ENCODE results near the gene MDC1. TPM values are rescaled to one million over a fixed set of nuclear protein-coding genes. Genes with fewer than 3 reads are reported as not detected.
A peak's percentile ranks its signal among the peaks of the same experiment; 100 is the strongest.
"Not testable (repeated sequence)": the region's sequence is repeated elsewhere in the genome, so short reads cannot be mapped to it uniquely, and the experiment has no call there.

Gene MDC1
- total RNA-seq, 1 donor from 2014 or later: 15.7 TPM

GRCh38 chr6:30679765-30680535, 37.1 kb downstream of the MDC1 start:
- no peak for ATAC-seq

GRCh38 chr6:30678964-30679726, 37.9 kb downstream of the MDC1 start:
- peak; percentile 76 for ATAC-seq

GRCh38 chr6:30676660-30677285, 40.3 kb downstream of the MDC1 start:
- ATAC-seq: no peak

- peak; percentile 88 for ATAC-seq
Observed at GRCh38 chr6:30672445-30673253, 44.4 kb downstream of the MDC1 start, which contains the start of gene DHX16. DHX16 (minus strand) TSS chr6:30673006; CDS start chr6:30672841, 165 bp downstream.

GRCh38 chr6:30670760-30671527, 46.1 kb downstream of the MDC1 start:
- no peak for ATAC-seq

- not testable (repeated sequence) for ATAC-seq
Observed at GRCh38 chr6:30666300-30666699, 50.8 kb downstream of the MDC1 start.

- peak; percentile 21 for ATAC-seq
Observed at GRCh38 chr6:30664994-30665767, 51.9 kb downstream of the MDC1 start.

- ATAC-seq: not testable (repeated sequence)
Observed at GRCh38 chr6:30657922-30658321, 59.2 kb downstream of the MDC1 start.

- ATAC-seq: no peak
Observed at GRCh38 chr6:30657454-30657853, 59.6 kb downstream of the MDC1 start.

- no peak for ATAC-seq
Observed at GRCh38 chr6:30656513-30656912, 60.6 kb downstream of the MDC1 start.

GRCh38 chr6:30655743-30656094, 61.4 kb downstream of the MDC1 start:
- ATAC-seq: no peak

GRCh38 chr6:30654798-30655742, 62.0 kb downstream of the MDC1 start:
- no peak for ATAC-seq

GRCh38 chr6:30651143-30651542, 65.9 kb downstream of the MDC1 start:
- no peak for ATAC-seq

Other genes with a start within 250 kb of the MDC1 start
- gene HLA-E, start 227.8 kb downstream of the MDC1 start, total RNA-seq: 190 TPM
- gene GNL1, start 160.8 kb downstream of the MDC1 start, total RNA-seq: 32.5 TPM
- gene PRR3, start 160.0 kb downstream of the MDC1 start, total RNA-seq: 3.5 TPM
- 27.1 TPM for gene ABCF1, start 145.8 kb downstream of the MDC1 start, total RNA-seq
- gene PPP1R10, start 100.0 kb downstream of the MDC1 start, total RNA-seq: 30.0 TPM
- gene MRPS18B, start 99.4 kb downstream of the MDC1 start, total RNA-seq: 48.2 TPM
- 4.6 TPM for gene ATAT1, start 90.4 kb downstream of the MDC1 start, total RNA-seq
- 10.0 TPM for gene C6orf136, start 70.1 kb downstream of the MDC1 start, total RNA-seq
- 17.8 TPM for gene DHX16, start 44.3 kb downstream of the MDC1 start, total RNA-seq
- 22.9 TPM for gene PPP1R18, start 30.6 kb downstream of the MDC1 start, total RNA-seq
- gene NRM, start 26.3 kb downstream of the MDC1 start, total RNA-seq: 12.7 TPM
- gene TUBB, start 3.1 kb upstream of the MDC1 start, total RNA-seq: 327 TPM
- 75.0 TPM for gene FLOT1, start 25.4 kb upstream of the MDC1 start, total RNA-seq
- 74.3 TPM for gene IER3, start 27.3 kb upstream of the MDC1 start, total RNA-seq
- 220 TPM for gene DDR1, start 167.2 kb upstream of the MDC1 start, total RNA-seq
- gene GTF2H4, start 190.9 kb upstream of the MDC1 start, total RNA-seq: 23.9 TPM
- gene VARS2, start 197.0 kb upstream of the MDC1 start, total RNA-seq: 26.3 TPM
- gene SFTA2, start 214.9 kb upstream of the MDC1 start, total RNA-seq: 9.0 TPM
- 1.00 TPM for gene MUCL3, start 223.7 kb upstream of the MDC1 start, total RNA-seq

Measured in esophagus mucosa (tissue), 1 donor.